Neuronal stem cell (in vitro differentiated cells): ENCODE measurements around the gene SEMA7A.
A peak's percentile ranks its signal among the peaks of the same experiment; 100 is the strongest.

Experiments used
- DNase-seq: peaks from one replicate; pipeline ENCODE4 v3.0.0-alpha.2; 2013; ENCODE audit warnings: low spot score
- H2AFZ ChIP-seq: one replicate; pipeline ENCODE4 v1.6.1; 2013; ENCODE audit warnings: mild to moderate bottlenecking, low read length, inconsistent platforms
- H2AK5ac ChIP-seq: 2 replicates; pipeline ENCODE4 v1.6.1; 2013; ENCODE audit warnings: low read depth, mild to moderate bottlenecking, inconsistent platforms, low read length, moderate library complexity, mixed read lengths
- H2BK120ac ChIP-seq: 2 replicates; pipeline ENCODE4 v1.6.1; 2013; ENCODE audit warnings: low read depth, mild to moderate bottlenecking, inconsistent platforms, low read length, moderate library complexity, mixed read lengths
- H2BK12ac ChIP-seq: one replicate; pipeline ENCODE4 v1.6.1; 2013; ENCODE audit warnings: low read length, inconsistent platforms
- H2BK15ac ChIP-seq: 2 replicates; pipeline ENCODE4 v1.6.1; 2013; ENCODE audit warnings: mild to moderate bottlenecking, low read length, inconsistent platforms, mixed read lengths
- H2BK5ac ChIP-seq: one replicate; pipeline ENCODE4 v1.6.1; 2013; ENCODE audit warnings: inconsistent platforms, mild to moderate bottlenecking, low read length, moderate library complexity
- H3K14ac ChIP-seq: one replicate; pipeline ENCODE4 v1.6.1; 2013; ENCODE audit warnings: low read length, inconsistent platforms
- H3K18ac ChIP-seq: 2 replicates; pipeline ENCODE4 v1.6.1; 2013; ENCODE audit warnings: low read length, inconsistent platforms
- H3K23ac ChIP-seq: 2 replicates; pipeline ENCODE4 v1.6.1; 2013; ENCODE audit warnings: low read depth, mild to moderate bottlenecking, mixed read lengths, low read length, inconsistent platforms; ENCODE audit not compliant: poor library complexity
- H3K27ac ChIP-seq: replicated peaks from 3 replicates; pipeline ENCODE4 v1.5.1; 2013; ENCODE audit warnings: low read length, inconsistent platforms
- H3K27me3 ChIP-seq, 3 experiments: 2 replicates each; pipeline ENCODE4 v1.6.1; 2013; ENCODE audit warnings: low read length in 3 of 3, mild to moderate bottlenecking in 2 of 3, inconsistent platforms in 1 of 3, low read depth in 1 of 3, mixed read lengths in 1 of 3, moderate library complexity in 1 of 3; ENCODE audit not compliant: control insufficient read depth in 3 of 3, insufficient read depth in 3 of 3
- H3K36me3 ChIP-seq, 2 donors: replicated peaks in 1 of 2; 2 replicates each; pipeline ENCODE4 v1.6.1; 2013; ENCODE audit warnings: low read length in 2 of 2; ENCODE audit not compliant: control insufficient read depth in 2 of 2, insufficient read depth in 2 of 2
- H3K4ac ChIP-seq: 2 replicates; pipeline ENCODE4 v1.6.1; 2013; ENCODE audit warnings: inconsistent platforms, mild to moderate bottlenecking, low read length, moderate library complexity
- H3K4me1 ChIP-seq, 2 donors: 1 replicate in 1 of 2; 2 replicates in 1 of 2; pipeline ENCODE4 v1.6.1; 2013; ENCODE audit warnings: low read length in 2 of 2, low read depth in 1 of 2; ENCODE audit not compliant: control insufficient read depth in 2 of 2, insufficient read depth in 1 of 2
- H3K4me2 ChIP-seq: one replicate; pipeline ENCODE4 v1.6.1; 2013; ENCODE audit warnings: mild to moderate bottlenecking, low read length, inconsistent platforms; ENCODE audit not compliant: insufficient read depth, poor library complexity, severe bottlenecking
- H3K4me3 ChIP-seq, 2 donors: 2 replicates each; pipeline ENCODE4 v1.5.1; 2013; ENCODE audit warnings: low read length in 2 of 2, mild to moderate bottlenecking in 2 of 2, inconsistent platforms in 1 of 2, moderate library complexity in 1 of 2
- H3K79me1 ChIP-seq: one replicate; pipeline ENCODE4 v1.6.1; 2013; ENCODE audit warnings: low read depth, mild to moderate bottlenecking, inconsistent platforms, low read length, moderate library complexity
- H3K9ac ChIP-seq: one replicate; pipeline ENCODE4 v1.6.1; 2013; ENCODE audit warnings: mild to moderate bottlenecking, low read depth, low read length, inconsistent platforms; ENCODE audit not compliant: poor library complexity
- H3K9me3 ChIP-seq, 2 donors: replicated peaks in 1 of 2; 2 replicates each; pipeline versions ENCODE3 to v1.6.1; 2013; ENCODE audit warnings: low read length in 2 of 2, mild to moderate bottlenecking in 2 of 2, inconsistent platforms in 1 of 2, low read depth in 1 of 2, mixed read lengths in 1 of 2, moderate library complexity in 1 of 2; ENCODE audit not compliant: control insufficient read depth in 2 of 2, insufficient read depth in 1 of 2
- H4K8ac ChIP-seq: one replicate; pipeline ENCODE4 v1.6.1; 2013; ENCODE audit warnings: low read depth, mild to moderate bottlenecking, inconsistent platforms, low read length, moderate library complexity
- H4K91ac ChIP-seq: one replicate; pipeline ENCODE4 v1.6.1; 2013; ENCODE audit warnings: low read length, low read depth, mild to moderate bottlenecking, inconsistent platforms; ENCODE audit not compliant: poor library complexity
- WGBS, 2 donors: extraction: QIAGEN DNeasy Blood & Tissue Kit; methylation state at CpG; one replicate each; pipeline ENCODE4 v1.1.7; 2013; ENCODE audit warnings: missing lambda C conversion rate in 2 of 2, mixed read lengths in 1 of 2; ENCODE audit not compliant: insufficient read length in 2 of 2, insufficient replicate concordance in 1 of 2; ENCODE audit errors: extremely low coverage in 2 of 2; 5-methylcytosine and 5-hydroxymethylcytosine counted together

Gene SEMA7A

DNA sequence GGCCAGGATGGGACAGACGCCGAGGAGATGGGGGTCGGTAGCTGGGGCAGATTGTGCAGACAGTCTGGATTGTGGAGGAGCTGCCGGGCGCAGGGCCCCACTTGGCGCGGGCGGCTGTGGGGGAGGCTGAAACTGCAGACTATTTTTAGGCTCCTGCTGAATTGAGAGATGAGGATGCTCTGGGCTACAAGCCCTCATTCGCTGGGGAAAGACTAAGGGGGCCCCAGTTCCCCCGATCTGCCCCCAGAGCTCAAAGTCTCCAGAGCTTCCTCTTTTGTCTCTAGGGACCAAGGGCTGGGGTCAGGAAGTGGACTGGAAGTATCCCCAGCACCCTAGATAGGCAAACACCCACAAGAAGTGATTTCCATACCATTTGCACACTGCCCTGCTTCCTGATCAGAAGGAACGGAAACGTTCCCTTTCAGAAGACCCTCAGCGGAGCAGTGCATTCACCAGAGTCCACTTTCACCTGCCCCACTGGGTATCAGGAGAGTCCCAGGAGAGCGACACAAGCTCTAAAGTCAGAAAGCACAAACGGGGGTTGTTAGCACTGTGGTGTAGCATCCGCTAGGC, 29.7 kb downstream of the SEMA7A start:
- H3K27ac ChIP-seq: no peak overlapping the region
- no peak overlapping the region for H4K91ac ChIP-seq
- no peaks in the 10 kb centered on the region for H3K36me3 ChIP-seq
- WGBS, 2 donors: no CpG with 5 or more reads among the region's 16 CpGs
- H3K18ac ChIP-seq: no peak overlapping the region
- no peak for DNase-seq
- no peak overlapping the region for H4K8ac ChIP-seq
- no peak overlapping the region for H2AFZ ChIP-seq
- H2BK12ac ChIP-seq: no peak overlapping the region
- H3K79me1 ChIP-seq: no peaks in the 10 kb centered on the region
- no peak overlapping the region for H3K23ac ChIP-seq
- no peak overlapping the region for H3K14ac ChIP-seq
- H2AK5ac ChIP-seq: peak overlapping the region; percentile 72
- H3K4me3 ChIP-seq: no peak overlapping the region
- no peak overlapping the region for H2BK5ac ChIP-seq
- no peak overlapping the region for H3K4ac ChIP-seq
- H3K27me3 ChIP-seq: peaks cover 0 to 15% (median 0%) of the 10 kb centered on the region in 3 experiments
- H3K4me2 ChIP-seq: no peak overlapping the region
- H3K9ac ChIP-seq: peak overlapping the region; percentile 67
- peak overlapping the region; percentile 28 for H2BK15ac ChIP-seq
- H2BK120ac ChIP-seq: no peak overlapping the region
- H3K4me1 ChIP-seq: peaks cover 18 to 22% of the 10 kb centered on the region in 2 donors
- no peaks in the 10 kb centered on the region for H3K9me3 ChIP-seq

DNA sequence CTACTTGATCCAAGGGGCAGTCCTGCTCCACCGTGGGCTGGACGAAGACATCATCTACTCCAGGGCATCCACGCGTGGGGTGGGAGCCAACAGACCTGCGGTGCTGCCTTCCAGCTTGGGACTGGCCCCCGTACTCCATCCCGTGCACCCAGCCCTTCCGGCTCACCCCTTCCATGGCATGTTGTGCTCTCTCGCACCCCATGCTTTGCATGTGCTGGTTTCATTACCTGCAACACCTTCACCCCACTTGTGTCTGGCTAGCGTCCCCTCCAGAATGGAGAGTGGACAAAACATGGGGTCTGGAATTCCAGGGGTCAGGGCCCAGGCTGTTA, 30.2 kb downstream of the SEMA7A start:
- peak overlapping the region; percentile 23 for H3K4ac ChIP-seq
- no CpG with 5 or more reads among the region's 10 CpGs for WGBS, 2 donors
- H3K4me3 ChIP-seq: no peak overlapping the region
- H2AK5ac ChIP-seq: peak overlapping the region; percentile 72
- peak overlapping the region; percentile 67 for H3K9ac ChIP-seq
- H3K18ac ChIP-seq: no peak overlapping the region
- no peak overlapping the region for H4K8ac ChIP-seq
- no peak overlapping the region for H3K23ac ChIP-seq
- no peak overlapping the region for H3K4me2 ChIP-seq
- H3K14ac ChIP-seq: no peak overlapping the region
- H3K36me3 ChIP-seq: no peaks in the 10 kb centered on the region
- peak overlapping the region; percentile 47 for H2BK12ac ChIP-seq
- H3K27me3 ChIP-seq: peaks cover 0 to 15% (median 0%) of the 10 kb centered on the region in 3 experiments
- no peaks in the 10 kb centered on the region for H3K9me3 ChIP-seq
- no peak for DNase-seq
- H2BK120ac ChIP-seq: no peak overlapping the region
- H4K91ac ChIP-seq: no peak overlapping the region
- no peak overlapping the region for H2BK5ac ChIP-seq
- no peaks in the 10 kb centered on the region for H3K79me1 ChIP-seq
- H3K4me1 ChIP-seq: peaks cover 18 to 22% of the 10 kb centered on the region in 2 donors
- H2AFZ ChIP-seq: no peak overlapping the region
- H2BK15ac ChIP-seq: peak overlapping the region; percentile 28
- H3K27ac ChIP-seq: no peak overlapping the region

DNA sequence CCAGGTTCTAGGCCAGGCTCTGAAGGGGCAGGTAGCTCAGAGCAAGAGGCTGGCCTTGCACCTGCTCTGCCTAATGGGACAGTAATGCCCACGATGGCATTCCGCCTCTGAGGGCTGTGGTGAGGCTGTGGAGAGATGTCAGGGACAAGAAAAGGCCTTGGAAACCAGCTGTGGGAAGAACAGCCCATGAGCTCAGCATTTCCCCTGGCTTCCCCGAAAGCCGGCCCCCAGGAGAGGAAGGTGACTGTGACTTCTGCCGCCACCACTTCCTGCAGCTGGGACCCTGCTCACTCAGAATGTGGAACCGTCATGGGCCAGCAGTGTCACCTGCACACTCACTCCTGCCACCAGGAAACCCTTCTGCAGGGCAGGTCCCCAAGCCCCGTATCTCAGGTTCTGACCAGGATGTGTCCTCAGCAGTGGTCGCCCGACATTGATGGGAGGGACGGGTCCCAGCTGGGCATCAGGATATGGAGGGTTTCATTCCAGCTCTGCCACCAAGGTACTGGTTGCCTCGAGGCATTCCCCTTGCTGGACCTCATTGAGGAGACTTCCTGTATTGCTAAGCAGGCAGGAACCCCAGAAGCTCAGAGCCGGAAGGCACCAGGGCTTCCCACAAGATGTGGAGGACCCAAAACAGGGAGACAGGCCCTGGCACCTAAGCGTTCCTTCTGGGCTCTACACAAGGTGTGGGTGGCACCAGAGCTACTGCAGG, 30.7 kb downstream of the SEMA7A start:
- peak overlapping the region; percentile 67 for H3K9ac ChIP-seq
- no peaks in the 10 kb centered on the region for H3K9me3 ChIP-seq
- H3K23ac ChIP-seq: no peak overlapping the region
- H3K4me1 ChIP-seq: peaks cover 16 to 21% of the 10 kb centered on the region in 2 donors
- H3K27me3 ChIP-seq: peaks cover 0 to 15% (median 0%) of the 10 kb centered on the region in 3 experiments
- H3K18ac ChIP-seq: no peak overlapping the region
- no peak overlapping the region for H2BK5ac ChIP-seq
- H3K4me3 ChIP-seq: no peak overlapping the region
- peak overlapping the region; percentile 28 for H2BK15ac ChIP-seq
- H3K27ac ChIP-seq: no peak overlapping the region
- WGBS, 2 donors: no CpG with 5 or more reads among the region's 13 CpGs
- no peak overlapping the region for H3K14ac ChIP-seq
- H4K91ac ChIP-seq: no peak overlapping the region
- peak overlapping the region; percentile 72 for H2AK5ac ChIP-seq
- no peak overlapping the region for H3K4me2 ChIP-seq
- H3K4ac ChIP-seq: peak overlapping the region; percentile 23
- H3K79me1 ChIP-seq: no peaks in the 10 kb centered on the region
- no peaks in the 10 kb centered on the region for H3K36me3 ChIP-seq
- H2AFZ ChIP-seq: no peak overlapping the region
- no peak overlapping the region for H2BK120ac ChIP-seq
- H4K8ac ChIP-seq: no peak overlapping the region
- DNase-seq: no peak
- H2BK12ac ChIP-seq: peak overlapping the region; percentile 47

DNA sequence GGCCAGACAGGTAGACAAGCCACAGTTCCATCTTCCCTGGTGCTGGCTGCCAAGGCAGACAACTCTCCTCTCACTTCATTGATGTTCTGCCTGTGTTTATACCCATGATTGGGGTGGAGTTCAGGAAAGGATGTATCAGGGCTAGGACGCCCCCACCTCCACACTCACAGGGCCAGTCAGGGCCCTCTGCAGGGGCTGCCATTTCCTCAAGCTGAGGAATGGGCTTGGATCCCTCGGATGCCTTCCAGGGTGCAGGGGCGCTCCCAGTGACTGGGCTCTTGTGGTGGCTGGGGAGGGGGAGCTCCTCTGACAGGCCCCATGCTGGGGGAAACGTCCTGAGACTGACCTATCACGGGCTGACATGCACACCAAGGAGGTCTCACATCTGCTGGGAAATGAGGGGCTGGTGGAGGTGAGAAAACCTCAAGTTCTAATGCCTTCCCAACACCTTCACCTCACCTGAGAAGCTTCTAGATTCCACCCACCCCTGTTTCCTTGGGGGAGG, 31.4 kb downstream of the SEMA7A start:
- Histone ChIP-seq H2BK15ac (no peak overlapping the region), H3K9ac (peak overlapping the region; percentile 0), H3K27me3 (peaks cover 0 to 22% (median 0%) of the 10 kb centered on the region in 3 experiments), H3K18ac (no peak overlapping the region), H3K9me3 (no peaks in the 10 kb centered on the region), H3K4me2 (no peak overlapping the region), H4K8ac (no peak overlapping the region), H3K14ac (no peak overlapping the region), H3K27ac (no peak overlapping the region), H2BK12ac (no peak overlapping the region), H2BK5ac (no peak overlapping the region), H4K91ac (no peak overlapping the region), H2AK5ac (peak overlapping the region; percentile 14), H3K4ac (no peak overlapping the region), H2BK120ac (no peak overlapping the region), H2AFZ (no peak overlapping the region), H3K4me1 (peaks cover 11 to 14% of the 10 kb centered on the region in 2 donors), H3K36me3 (no peaks in the 10 kb centered on the region), H3K4me3 (no peak overlapping the region), H3K23ac (no peak overlapping the region), H3K79me1 (no peaks in the 10 kb centered on the region)
- no peak for DNase-seq
- no CpG with 5 or more reads among the region's 5 CpGs for WGBS, 2 donors
